Spleen (tissue), 7 donors: ENCODE measurements around the gene CDH8.

Experiments
- CTCF ChIP-seq, 11 experiments: fragments of 200-600 bp in 7 of 11; fragments of 450-650 bp in 4 of 11; sonication (generic) in 4 of 11; IDR thresholded peaks in 8 of 11; conservative IDR thresholded peaks in 3 of 11; 1 replicate in 7 of 11; 2 replicates in 4 of 11; pipeline versions ENCODE4 v1.4.0 to v1.8.0; 2016 to 2021; ENCODE audit warnings: antibody characterized with exemption in 11 of 11, inconsistent platforms in 4 of 11, mild to moderate bottlenecking in 1 of 11
- POLR2A ChIP-seq, 3 donors: fragments of 450-650 bp; IDR thresholded peaks; one replicate each; pipeline ENCODE4 v1.5.1; 2017; ENCODE audit warnings: antibody characterized with exemption in 3 of 3, mild to moderate bottlenecking in 1 of 3
- POLR2AphosphoS5 ChIP-seq, 3 donors: sonication (generic); formaldehyde crosslinking; IDR thresholded peaks; one replicate each; pipeline ENCODE4 v1.5.1; 2017; ENCODE audit warnings: antibody characterized with exemption in 3 of 3
- donor health status: DM: no; HTN: no; CAD: no; lungs with moderate emphysema.
- donor health status: DM: no; HTN: no; CAD: no.
- donor health status: DM: no; HTN: no; CAD: no.

GRCh38 chr16:61858988-61859387 is 177.2 kb downstream of the CDH8 start:
- TF ChIP-seq CTCF (IDR thresholded peaks at IDR 0.05 in 8 of 11, conservative IDR thresholded peaks at IDR 0.05 in 3 of 11) (no peak), POLR2A (IDR thresholded peaks at IDR 0.05) (no peak), POLR2AphosphoS5 (IDR thresholded peaks at IDR 0.05) (no peak)
